ENCODE results near the gene SDK1.

Gene SDK1

GRCh38 chr7:3825491-3825890 is 524.4 kb downstream of the SDK1 start:
- DNase-seq: no peak

- DNase-seq: no peak
Measured at GRCh38 chr7:3832199-3832598, 531.1 kb downstream of the SDK1 start.

GRCh38 chr7:3835109-3835508 is 534.1 kb downstream of the SDK1 start:
- DNase-seq: no peak

GRCh38 chr7:3836855-3837254 is 535.8 kb downstream of the SDK1 start:
- DNase-seq: no peak

- no peak for DNase-seq
Measured at GRCh38 chr7:3844540-3845151, 543.6 kb downstream of the SDK1 start.

- no peak for DNase-seq
Measured at GRCh38 chr7:3846738-3847137, 545.7 kb downstream of the SDK1 start.

- no peak for DNase-seq
Measured at GRCh38 chr7:3847336-3847735, 546.3 kb downstream of the SDK1 start.

GRCh38 chr7:3859431-3859830 is 558.4 kb downstream of the SDK1 start:
- no peak for DNase-seq

- no peak for DNase-seq
Measured at GRCh38 chr7:3860932-3861331, 559.9 kb downstream of the SDK1 start.

GRCh38 chr7:3861386-3861785 is 560.3 kb downstream of the SDK1 start:
- no peak for DNase-seq

- no peak for DNase-seq
Measured at GRCh38 chr7:3861941-3862340, 560.9 kb downstream of the SDK1 start.

- DNase-seq: no peak
Measured at GRCh38 chr7:3862774-3863173, 561.7 kb downstream of the SDK1 start.

GRCh38 chr7:3866277-3866676 is 565.2 kb downstream of the SDK1 start:
- no peak for DNase-seq

- no peak for DNase-seq
Measured at GRCh38 chr7:3867863-3868262, 566.8 kb downstream of the SDK1 start.

- DNase-seq: no peak
Measured at GRCh38 chr7:3879355-3880075, 578.5 kb downstream of the SDK1 start.

- DNase-seq: no peak
Measured at GRCh38 chr7:3880228-3880987, 579.4 kb downstream of the SDK1 start.

- no peak for DNase-seq
Measured at GRCh38 chr7:3882782-3883181, 581.7 kb downstream of the SDK1 start.

- DNase-seq: no peak
Measured at GRCh38 chr7:3884543-3884942, 583.5 kb downstream of the SDK1 start.

GRCh38 chr7:3887096-3887690 is 586.1 kb downstream of the SDK1 start:
- DNase-seq: no peak

- no peak for DNase-seq
Measured at GRCh38 chr7:3888096-3888495, 587.0 kb downstream of the SDK1 start.

- no peak for DNase-seq
Measured at GRCh38 chr7:3892157-3892556, 591.1 kb downstream of the SDK1 start.

GRCh38 chr7:3892686-3893085 is 591.6 kb downstream of the SDK1 start:
- DNase-seq: no peak

- DNase-seq: no peak
Measured at GRCh38 chr7:3893151-3893788, 592.2 kb downstream of the SDK1 start.

Data from activated naive CD4-positive, alpha-beta T cell treated with Interleukin-2 at 50 U/mL for 16 hours (primary cell).